ENCODE data around the gene DNAJC3. TPM values are rescaled to one million over a fixed set of nuclear protein-coding genes. Genes with fewer than 3 reads are reported as not detected.
A peak's percentile ranks its signal among the peaks of the same experiment; 100 is the strongest.

The DNAJC3 gene
- total and polyA plus RNA-seq, 9 of the 15 experiments (the other 6 are each of a cell fraction or from before 2014, with no cell fraction given) = 7.8 to 21.8 (median 10.4) TPM

DNA sequence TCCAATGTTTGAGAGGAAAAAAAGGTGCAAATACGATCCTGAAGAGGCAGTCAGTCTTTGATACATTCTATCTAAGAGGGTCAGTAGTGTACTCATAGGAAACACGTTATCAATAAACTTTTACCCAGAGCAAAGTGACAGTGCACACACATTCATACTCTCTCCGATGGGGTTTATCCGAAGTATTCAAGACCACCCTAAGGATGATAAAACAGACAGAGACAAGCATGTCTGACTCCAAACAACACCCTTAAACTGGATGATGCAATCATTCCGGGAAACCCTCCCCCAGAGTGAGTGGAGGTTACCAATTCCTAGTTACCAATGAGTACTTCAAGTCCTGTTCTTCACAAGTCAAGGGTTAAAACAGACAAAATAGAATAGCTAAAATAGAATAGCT, 79.1 kb downstream of the DNAJC3 start (continued):
- TF ChIP-seq, protein P1, sequence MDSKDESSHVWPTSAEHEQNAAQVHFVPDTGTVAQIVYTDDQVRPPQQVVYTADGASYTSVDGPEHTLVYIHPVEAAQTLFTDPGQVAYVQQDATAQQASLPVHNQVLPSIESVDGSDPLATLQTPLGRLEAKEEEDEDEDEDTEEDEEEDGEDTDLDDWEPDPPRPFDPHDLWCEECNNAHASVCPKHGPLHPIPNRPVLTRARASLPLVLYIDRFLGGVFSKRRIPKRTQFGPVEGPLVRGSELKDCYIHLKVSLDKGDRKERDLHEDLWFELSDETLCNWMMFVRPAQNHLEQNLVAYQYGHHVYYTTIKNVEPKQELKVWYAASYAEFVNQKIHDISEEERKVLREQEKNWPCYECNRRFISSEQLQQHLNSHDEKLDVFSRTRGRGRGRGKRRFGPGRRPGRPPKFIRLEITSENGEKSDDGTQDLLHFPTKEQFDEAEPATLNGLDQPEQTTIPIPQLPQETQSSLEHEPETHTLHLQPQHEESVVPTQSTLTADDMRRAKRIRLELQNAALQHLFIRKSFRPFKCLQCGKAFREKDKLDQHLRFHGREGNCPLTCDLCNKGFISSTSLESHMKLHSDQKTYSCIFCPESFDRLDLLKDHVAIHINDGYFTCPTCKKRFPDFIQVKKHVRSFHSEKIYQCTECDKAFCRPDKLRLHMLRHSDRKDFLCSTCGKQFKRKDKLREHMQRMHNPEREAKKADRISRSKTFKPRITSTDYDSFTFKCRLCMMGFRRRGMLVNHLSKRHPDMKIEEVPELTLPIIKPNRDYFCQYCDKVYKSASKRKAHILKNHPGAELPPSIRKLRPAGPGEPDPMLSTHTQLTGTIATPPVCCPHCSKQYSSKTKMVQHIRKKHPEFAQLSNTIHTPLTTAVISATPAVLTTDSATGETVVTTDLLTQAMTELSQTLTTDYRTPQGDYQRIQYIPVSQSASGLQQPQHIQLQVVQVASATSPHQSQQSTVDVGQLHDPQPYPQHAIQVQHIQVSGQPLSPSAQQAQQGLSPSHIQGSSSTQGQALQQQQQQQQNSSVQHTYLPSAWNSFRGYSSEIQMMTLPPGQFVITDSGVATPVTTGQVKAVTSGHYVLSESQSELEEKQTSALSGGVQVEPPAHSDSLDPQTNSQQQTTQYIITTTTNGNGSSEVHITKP (IDR thresholded peaks at IDR 0.05; ENCODE audit: partially characterized antibody) = peak; percentile 78
- TF ChIP-seq, protein P2, sequence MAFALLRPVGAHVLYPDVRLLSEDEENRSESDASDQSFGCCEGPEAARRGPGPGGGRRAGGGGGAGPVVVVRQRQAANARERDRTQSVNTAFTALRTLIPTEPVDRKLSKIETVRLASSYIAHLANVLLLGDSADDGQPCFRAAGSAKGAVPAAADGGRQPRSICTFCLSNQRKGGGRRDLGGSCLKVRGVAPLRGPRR (CRISPR knock-in tag; IDR thresholded peaks at IDR 0.05) = no peak
- TF ChIP-seq, protein P3, sequence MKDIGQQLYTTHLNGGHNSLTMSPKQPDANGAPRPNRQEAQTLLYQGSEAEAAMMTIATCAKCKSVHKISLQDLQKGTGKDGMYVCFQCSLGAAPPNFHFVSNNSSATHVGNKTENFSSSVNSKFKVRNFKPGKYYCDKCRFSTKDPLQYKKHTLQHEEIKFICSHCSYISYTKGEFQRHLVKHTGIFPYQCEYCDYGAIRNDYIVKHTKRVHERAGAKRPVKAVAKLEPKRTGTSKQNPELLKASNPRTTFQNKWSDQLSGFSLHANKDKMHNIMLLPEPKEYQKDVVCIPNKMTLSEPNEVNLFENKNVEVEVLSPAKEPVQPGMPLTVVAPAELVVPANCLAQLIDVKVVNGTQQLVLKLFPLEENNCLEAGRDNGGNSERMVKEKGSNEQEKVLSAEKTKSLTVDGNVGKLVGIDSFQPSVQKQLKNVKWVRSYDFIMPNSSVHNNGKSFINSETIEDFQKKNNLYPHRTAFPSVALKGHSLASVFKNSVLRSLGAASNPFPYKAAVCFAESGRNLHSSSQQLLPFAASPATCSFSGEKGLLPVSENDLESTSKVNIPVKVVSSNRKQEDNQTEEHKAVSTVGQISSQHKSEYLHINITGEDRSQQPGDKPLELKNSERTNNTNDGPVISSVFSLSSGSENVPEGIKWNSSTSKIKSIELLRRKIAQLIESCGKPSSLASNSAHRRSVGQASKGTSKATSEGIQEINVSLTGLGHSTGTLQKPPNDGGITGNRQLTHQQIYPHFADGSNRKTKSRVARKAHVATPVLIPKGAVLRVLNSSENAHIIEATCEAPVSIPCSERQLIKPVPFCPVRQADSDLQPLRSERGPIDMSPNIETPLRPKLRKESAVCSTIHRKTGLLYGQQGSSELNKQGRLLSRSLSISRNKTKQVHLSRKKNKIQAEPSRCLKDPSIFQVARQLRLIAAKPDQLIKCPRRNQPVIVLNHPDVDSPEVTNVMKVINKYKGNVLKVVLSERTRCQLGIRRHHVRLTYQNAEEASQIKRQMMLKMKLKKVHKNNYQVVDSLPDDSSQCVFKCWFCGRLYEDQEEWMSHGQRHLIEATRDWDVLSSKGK (CRISPR knock-in tag; IDR thresholded peaks at IDR 0.05) = no peak
- peak; percentile 42; the same call in 1 of the 2 replicates for TF ChIP-seq SMARCA4 (IDR thresholded peaks at IDR 0.05)
- TF ChIP-seq SMAD2 (IDR thresholded peaks at IDR 0.05; ENCODE audit: low read depth, low read length) = no peak
- TF ChIP-seq, protein P4, sequence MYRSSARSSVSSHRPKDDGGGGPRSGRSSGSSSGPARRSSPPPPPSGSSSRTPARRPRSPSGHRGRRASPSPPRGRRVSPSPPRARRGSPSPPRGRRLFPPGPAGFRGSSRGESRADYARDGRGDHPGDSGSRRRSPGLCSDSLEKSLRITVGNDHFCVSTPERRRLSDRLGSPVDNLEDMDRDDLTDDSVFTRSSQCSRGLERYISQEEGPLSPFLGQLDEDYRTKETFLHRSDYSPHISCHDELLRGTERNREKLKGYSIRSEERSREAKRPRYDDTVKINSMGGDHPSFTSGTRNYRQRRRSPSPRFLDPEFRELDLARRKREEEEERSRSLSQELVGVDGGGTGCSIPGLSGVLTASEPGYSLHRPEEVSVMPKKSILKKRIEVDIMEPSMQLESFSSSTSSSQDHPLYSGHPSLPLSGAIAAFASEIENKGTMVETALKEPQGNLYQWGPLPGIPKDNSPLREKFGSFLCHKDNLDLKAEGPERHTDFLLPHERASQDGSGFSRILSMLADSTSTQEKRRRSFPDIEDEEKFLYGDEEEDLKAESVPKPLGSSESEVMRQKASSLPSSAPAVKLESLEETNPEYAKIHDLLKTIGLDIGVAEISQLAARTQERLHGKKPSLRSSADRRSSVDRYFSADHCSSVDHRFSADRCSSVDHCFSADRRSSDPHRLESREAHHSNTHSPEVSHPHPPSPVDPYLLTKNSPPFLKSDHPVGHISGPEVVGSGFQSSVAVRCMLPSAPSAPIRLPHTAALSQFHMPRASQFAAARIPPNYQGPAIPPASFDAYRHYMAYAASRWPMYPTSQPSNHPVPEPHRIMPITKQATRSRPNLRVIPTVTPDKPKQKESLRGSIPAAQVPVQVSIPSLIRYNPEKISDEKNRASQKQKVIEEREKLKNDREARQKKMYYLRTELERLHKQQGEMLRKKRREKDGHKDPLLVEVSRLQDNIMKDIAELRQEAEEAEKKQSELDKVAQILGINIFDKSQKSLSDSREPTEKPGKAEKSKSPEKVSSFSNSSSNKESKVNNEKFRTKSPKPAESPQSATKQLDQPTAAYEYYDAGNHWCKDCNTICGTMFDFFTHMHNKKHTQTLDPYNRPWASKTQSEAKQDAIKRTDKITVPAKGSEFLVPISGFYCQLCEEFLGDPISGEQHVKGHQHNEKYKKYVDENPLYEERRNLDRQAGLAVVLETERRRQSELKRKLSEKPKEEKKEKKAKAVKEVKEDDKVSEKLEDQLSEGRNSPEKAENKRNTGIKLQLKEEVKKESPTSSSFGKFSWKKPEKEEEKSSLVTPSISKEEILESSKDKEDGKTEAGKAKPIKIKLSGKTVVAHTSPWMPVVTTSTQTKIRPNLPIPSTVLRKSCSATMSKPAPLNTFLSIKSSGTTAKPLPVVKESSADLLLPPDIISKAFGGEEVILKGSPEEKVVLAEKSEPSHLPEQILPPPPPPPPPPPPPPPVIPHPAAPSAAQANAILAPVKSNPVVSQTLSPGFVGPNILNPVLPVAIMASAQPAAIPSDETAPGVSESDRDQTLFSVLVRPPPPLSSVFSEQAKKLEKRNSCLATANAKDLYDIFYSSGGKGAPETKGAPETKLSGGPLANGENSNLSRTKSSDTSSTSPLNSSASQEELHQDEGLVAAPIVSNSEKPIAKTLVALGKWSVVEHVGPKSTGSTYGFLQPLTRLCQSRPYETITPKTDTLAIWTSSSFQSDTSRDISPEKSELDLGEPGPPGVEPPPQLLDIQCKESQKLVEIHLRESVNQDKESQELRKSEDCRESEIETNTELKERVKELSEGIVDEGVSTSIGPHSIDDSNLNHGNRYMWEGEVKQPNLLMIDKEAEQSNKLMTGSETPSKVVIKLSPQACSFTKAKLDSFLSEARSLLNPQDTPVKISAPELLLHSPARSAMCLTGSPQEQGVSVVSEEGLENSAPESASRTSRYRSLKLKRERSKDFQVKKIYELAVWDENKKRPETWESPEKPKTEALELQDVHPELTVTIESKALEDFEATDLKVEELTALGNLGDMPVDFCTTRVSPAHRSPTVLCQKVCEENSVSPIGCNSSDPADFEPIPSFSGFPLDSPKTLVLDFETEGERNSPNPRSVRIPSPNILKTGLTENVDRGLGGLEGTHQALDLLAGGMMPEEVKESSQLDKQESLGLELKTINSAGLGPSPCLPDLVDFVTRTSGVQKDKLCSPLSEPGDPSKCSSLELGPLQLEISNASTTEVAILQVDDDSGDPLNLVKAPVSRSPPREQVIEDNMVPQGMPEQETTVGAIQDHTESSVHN (IDR thresholded peaks at IDR 0.05; ENCODE audit: borderline replicate concordance in 1 of 2, low read depth in 1 of 2) = no peak
- TF ChIP-seq ZNF311 (CRISPR knock-in tag; IDR thresholded peaks at IDR 0.05) = 0 out of 2 replicates have a peak, but pooled peaks have one; percentile 26
- no peak for TF ChIP-seq GTF2A2 (tag; IDR thresholded peaks at IDR 0.05)
- 0 out of 2 replicates have a peak, but pooled peaks have one; percentile 27 for TF ChIP-seq DPF2 (IDR thresholded peaks at IDR 0.05)
- TF ChIP-seq ZNF280B (CRISPR knock-in tag; IDR thresholded peaks at IDR 0.05) = no peak

Measured in K562 (cell line).